SK-N-MC (cell line): Measurements from ENCODE around the gene CLDN20.
A peak's percentile ranks its signal among the peaks of the same experiment; 100 is the strongest.
"Not testable (repeated sequence)": the region's sequence is repeated elsewhere in the genome, so short reads cannot be mapped to it uniquely, and the experiment has no call there.

Experiments
- DNase-seq: peaks from one replicate; pipeline ENCODE4 v3.0.0-alpha.2; 2011; ENCODE audit warnings: low read depth, low spot score
- H3K27ac ChIP-seq: fragments of 200-600 bp; sonication (generic); 2 replicates; pipeline ENCODE4 v1.5.1; 2016; ENCODE audit warnings: mixed run types
- H3K36me3 ChIP-seq: fragments of 200-600 bp; sonication (generic); 2 replicates; pipeline ENCODE4 v1.6.1; 2017; ENCODE audit warnings: antibody characterized with exemption, low read length, mixed read lengths; ENCODE audit not compliant: insufficient read depth
- H3K4me3 ChIP-seq: fragments of 200-600 bp; sonication (generic); 2 replicates; pipeline ENCODE4 v1.5.1; 2016
- H3K9ac ChIP-seq: fragments of 200-600 bp; sonication (generic); 2 replicates; pipeline ENCODE4 v1.8.0; 2017; ENCODE audit warnings: mixed run types, mixed read lengths; ENCODE audit not compliant: insufficient read length
- H3K9me3 ChIP-seq: fragments of 200-600 bp; sonication (generic); 2 replicates; pipeline ENCODE4 v1.6.1; 2017; ENCODE audit warnings: low read depth, mild to moderate bottlenecking, antibody characterized with exemption, low read length, moderate library complexity, mixed read lengths
- EZH2 ChIP-seq: fragments of 200-600 bp; sonication (generic); IDR thresholded peaks from one replicate; pipeline ENCODE4 v1.6.1; 2017; ENCODE audit warnings: antibody characterized with exemption
- FOXP2 ChIP-seq: optimal IDR thresholded peaks from 2 replicates; pipeline ENCODE3; 2011; ENCODE audit warnings: mild to moderate bottlenecking, moderate library complexity; ENCODE audit not compliant: insufficient read depth; ENCODE audit errors: extremely low read length, control extremely low read depth
- POLR2AphosphoS5 ChIP-seq: IDR thresholded peaks from 2 replicates; pipeline ENCODE4 v1.6.1; 2012; ENCODE audit warnings: mild to moderate bottlenecking, low read depth, low read length, borderline replicate concordance

Gene CLDN20

DNA sequence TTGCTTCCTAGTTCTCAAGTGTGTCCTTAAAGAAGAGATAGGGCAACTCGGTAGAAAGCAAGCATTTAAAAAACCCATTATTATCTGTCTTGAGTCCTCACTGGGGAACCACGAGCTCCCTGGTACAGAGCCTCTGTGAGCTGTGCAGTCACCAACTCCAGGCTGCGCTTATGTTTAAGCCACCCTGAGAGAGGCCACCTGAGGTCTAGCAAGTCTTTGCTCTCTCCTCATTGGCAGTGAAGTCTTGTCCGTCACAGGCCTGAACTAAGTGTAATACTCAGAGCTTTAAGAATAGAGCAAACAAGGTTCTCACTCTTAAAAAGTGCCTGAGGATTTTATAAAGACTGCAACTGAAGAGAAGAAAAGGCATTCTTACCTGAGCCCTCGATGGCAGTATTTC, 3.9 kb upstream of the CLDN20 start:
- no peak overlapping the region for H3K4me3 ChIP-seq
- no peak overlapping the region for H3K9ac ChIP-seq
- no peaks in the 10 kb centered on the region for H3K9me3 ChIP-seq
- TF ChIP-seq FOXP2 (no peak), POLR2AphosphoS5 (no peak), EZH2 (no peak)
- DNase-seq, result no peak
- peaks cover 61% of the 10 kb centered on the region for H3K36me3 ChIP-seq
- H3K27ac ChIP-seq, result no peak overlapping the region

DNA sequence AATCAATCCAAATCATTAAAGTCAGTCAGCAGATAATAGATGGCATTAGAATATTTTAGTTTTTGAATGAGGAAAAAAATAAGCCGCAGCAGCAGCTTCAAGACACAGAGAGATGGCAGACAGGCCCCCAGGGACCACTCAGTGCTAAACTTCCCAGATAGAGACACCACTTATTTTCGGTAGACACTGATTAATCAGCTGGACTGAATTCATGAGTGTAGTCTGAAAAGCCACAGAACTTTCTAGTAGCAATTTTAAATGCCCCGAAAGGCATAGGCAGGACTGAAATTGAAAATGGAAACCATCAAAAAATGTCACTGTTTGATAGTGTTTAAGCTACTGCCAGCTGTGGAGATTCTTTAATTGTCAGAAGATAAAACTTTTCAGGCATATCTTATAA, 3.1 kb upstream of the CLDN20 start:
- no peak overlapping the region for H3K4me3 ChIP-seq
- H3K27ac ChIP-seq, result no peak overlapping the region
- H3K9me3 ChIP-seq, result no peaks in the 10 kb centered on the region
- TF ChIP-seq EZH2 (no peak), FOXP2 (no peak), POLR2AphosphoS5 (no peak)
- H3K36me3 ChIP-seq, result peaks cover 58% of the 10 kb centered on the region
- no peak for DNase-seq
- H3K9ac ChIP-seq, result no peak overlapping the region

DNA sequence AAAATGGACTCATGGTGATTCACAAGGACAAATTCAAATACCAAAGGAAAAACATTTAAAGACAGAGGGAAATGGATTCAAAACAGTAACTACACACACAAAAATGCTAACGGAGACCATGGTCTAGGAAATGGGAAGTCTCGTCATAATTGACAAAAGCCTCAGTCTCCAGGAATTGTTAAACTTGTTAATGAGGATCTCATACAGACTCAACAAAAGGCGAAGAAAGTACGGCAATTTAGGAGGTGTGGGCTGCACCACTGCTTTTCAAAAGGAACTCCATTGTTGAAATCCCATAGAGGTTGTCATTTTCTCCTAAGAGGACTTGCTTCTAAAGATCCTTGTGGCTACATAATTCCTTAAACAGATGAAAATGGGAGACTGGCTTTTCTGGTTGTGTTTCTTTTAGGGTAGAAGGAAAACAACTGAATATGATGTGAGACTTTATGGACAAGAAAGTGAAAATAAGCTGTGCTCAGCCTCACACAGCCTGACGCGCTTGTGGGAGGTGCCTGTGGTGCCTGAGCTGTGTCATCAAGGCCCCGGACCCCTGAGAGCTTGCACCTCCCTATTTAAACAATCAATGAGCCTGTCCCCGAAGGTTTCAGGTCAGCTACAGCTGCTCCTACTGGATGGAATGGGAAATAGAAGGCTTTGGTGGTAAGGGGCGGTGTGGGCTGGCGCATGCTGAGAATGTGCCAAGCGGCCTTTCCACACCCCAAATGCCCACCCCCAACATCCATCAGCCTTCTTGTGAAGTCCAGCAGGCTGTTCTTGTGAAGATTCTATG, 2.5 kb upstream of the CLDN20 start:
- Histone ChIP-seq H3K27ac (no peak overlapping the region), H3K36me3 (peaks cover 53% of the 10 kb centered on the region), H3K4me3 (no peak overlapping the region), H3K9me3 (no peaks in the 10 kb centered on the region), H3K9ac (no peak overlapping the region)
- TF ChIP-seq EZH2 (no peak), FOXP2 (no peak), POLR2AphosphoS5 (no peak)
- DNase-seq, result no peak

DNA sequence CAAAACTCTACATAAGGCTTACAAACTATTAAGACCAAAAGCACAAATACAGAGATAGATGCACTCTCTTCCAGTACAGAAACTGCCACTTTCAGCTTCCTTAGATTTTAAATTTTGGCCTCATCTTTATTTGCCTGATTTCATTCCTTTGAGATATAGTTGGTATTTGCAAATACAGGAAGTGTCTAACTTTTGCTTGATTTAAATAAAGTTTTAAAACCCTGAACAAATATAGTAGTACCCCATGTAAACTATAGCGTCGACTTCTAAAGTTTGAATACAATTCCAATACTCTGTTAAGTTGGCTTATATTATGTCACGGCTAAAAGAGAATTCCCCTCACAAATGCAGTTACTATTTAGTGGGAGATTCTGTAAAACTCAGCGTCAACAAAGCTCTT, 1.2 kb upstream of the CLDN20 start:
- H3K36me3 ChIP-seq, result peaks cover 49% of the 10 kb centered on the region

DNA sequence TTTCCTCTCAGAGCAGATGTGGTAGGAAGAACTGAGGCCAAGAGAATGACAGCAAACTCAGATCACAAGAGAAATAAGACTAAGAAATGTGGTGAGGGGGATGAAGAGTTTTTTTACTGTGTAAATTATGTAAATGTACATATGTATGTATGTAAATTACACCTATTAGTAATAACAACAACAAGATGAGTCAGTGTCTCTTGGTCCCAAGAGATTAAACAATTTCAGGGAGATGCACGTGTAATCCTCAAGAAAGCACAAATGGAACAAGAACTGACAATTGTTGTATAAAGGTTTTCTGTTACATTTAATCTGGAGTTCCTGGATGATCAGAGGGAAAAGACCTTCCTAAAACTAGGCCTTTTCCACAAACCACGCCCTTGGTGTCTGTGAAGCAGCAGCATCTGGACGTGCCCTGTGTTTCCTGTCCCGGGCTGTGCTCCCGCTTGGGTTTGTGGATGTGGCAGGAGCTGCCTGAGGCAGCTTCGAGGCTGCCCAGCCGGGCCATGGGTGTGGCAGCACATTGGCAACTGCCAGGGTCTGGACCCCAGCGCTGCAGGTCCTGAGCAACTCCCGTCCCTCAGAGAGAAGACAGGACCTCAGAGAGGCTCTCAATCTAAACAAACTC, 994 bp downstream of the CLDN20 start:
- Histone ChIP-seq H3K27ac (no peak overlapping the region), H3K9ac (no peak overlapping the region), H3K4me3 (no peak overlapping the region), H3K36me3 (peaks cover 33% of the 10 kb centered on the region), H3K9me3 (no peaks in the 10 kb centered on the region)
- no peak for DNase-seq
- TF ChIP-seq FOXP2, result no peak
- TF ChIP-seq POLR2AphosphoS5, result no peak
- no peak for TF ChIP-seq EZH2

More for the DNA sequence above, 1.2 kb upstream of the CLDN20 start:
- no peak overlapping the region for H3K4me3 ChIP-seq
- H3K27ac ChIP-seq, result no peak overlapping the region
- H3K9me3 ChIP-seq, result no peaks in the 10 kb centered on the region
- TF ChIP-seq EZH2 (no peak), POLR2AphosphoS5 (no peak), FOXP2 (no peak)
- no peak for DNase-seq
- no peak overlapping the region for H3K9ac ChIP-seq

DNA sequence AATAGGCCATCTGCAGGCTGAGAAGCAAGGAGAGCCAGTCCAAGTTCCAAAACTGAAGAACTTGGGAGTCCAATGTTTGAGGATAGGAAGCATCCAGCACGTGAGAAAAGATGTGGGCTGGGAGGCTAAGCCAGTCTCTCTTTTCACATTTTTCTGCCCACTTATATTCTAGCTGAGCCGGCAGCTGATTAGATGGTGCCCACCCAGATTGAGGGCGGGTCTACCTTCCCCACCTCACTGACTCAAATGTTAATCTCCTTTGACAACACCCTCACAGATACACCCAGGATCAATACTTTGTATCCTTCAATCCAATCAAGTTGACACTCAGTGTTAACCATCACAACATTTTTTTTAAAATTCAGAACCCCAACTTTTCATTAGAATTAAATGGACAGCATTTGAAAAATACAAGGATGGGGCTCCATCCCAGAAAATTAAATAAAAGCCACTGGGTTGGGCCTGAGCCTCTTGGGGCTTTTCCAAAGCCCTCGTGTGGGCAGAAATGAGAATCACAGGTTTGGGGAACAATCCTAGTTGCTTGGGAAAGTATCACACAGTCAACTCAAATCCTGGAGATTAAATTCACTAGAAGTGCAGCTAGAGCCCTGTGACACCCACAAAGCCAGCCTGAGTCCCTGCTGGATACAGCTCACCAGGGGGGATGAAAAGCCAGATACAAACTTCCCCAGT, 2.2 kb downstream of the CLDN20 start:
- H3K9me3 ChIP-seq, result no peaks in the 10 kb centered on the region
- peaks cover 25% of the 10 kb centered on the region for H3K36me3 ChIP-seq

DNA sequence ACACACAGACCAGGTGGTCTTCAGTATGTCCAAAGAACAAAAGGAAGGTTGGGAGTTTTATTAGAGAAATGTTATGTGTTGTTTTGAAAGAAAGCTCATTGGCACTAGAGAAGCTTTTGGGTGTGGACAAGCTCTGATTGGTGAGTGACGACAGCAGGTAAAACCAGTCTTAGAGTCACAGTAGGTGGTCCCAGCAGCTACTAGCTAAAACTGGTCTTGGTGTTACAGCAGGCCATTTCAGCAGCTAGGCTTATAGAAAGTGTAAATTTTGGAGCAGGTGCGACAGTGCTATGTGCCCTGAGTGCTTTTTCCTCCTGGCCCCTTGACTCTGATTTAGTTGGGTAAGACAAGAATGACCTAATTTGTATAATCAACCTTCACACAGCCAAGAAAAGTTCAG, 3.6 kb downstream of the CLDN20 start:
- TF ChIP-seq POLR2AphosphoS5 (no peak), FOXP2 (no peak), EZH2 (no peak)
- H3K9me3 ChIP-seq, result no peaks in the 10 kb centered on the region
- H3K36me3 ChIP-seq, result peaks cover 23% of the 10 kb centered on the region
- H3K9ac ChIP-seq, result no peak overlapping the region
- H3K27ac ChIP-seq, result no peak overlapping the region; the same call in 1 of the 2 replicates
- no peak overlapping the region for H3K4me3 ChIP-seq
- no peak for DNase-seq

More for the DNA sequence above, 2.2 kb downstream of the CLDN20 start:
- TF ChIP-seq POLR2AphosphoS5, result no peak
- TF ChIP-seq EZH2, result no peak
- TF ChIP-seq FOXP2, result no peak
- Histone ChIP-seq H3K27ac (no peak overlapping the region), H3K4me3 (no peak overlapping the region), H3K9ac (no peak overlapping the region)
- no peak for DNase-seq

DNA sequence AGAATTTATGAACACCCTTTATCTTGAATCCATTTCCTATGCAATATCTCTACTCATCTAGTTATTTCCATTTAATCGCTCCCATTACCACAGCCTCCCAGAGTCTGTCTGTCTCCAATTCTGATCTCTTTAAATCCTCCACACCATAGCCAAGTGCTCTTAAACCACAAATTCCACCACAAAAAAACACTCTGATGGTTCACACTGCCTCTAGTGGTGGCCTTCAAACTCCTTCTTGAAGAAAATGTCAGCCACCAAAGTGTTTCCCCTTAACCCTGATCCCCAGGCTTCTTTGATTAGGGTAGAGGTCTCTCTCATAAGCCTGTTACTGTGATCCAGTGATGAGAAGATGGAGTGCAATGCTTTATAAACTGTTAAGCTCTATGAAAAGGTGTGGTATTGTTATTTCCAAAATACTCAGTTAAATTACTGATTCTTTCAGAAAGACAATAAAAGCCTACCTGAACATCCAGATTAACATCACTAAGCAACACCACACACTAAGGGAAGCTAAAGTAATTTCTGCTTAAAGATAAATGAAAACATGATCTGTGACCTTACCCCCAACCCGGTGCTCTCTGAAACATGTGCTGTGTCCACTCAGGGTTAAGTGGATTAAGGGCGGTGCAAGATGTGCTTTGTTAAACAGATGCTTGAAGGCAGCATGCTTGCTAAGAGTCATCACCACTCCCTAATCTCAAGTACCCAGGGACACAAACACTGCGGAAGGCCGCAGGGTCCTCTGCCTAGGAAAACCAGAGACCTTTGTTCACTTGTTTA, 4.5 kb downstream of the CLDN20 start:
- H3K4me3 ChIP-seq, H3K9me3 ChIP-seq, H3K9ac ChIP-seq, H3K27ac ChIP-seq: not testable (repeated sequence)
- DNase-seq, result peak; percentile 39
- H3K36me3 ChIP-seq, result peaks cover 30% of the 10 kb centered on the region
